GM12878 (cell line): ENCODE measurements around the gene ULBP1. TPM values are rescaled to one million over a fixed set of nuclear protein-coding genes. Genes with fewer than 3 reads are reported as not detected.

Experiments used
- ATAC-seq: fragments of 200-7000 bp; cut with Tn5 transposase; 3 replicates; pipeline ENCODE4 v1.9.1; 2020; ENCODE audit warnings: mild to moderate bottlenecking, moderate library complexity
- BruUV-seq: library from RNA; stranded (reverse); fragments of 400-500 nt; replicated peaks from 2 replicates; lab custom pipeline; 2021; lab: Mats Ljungman, UMichigan
- CTCF ChIA-PET: fragments of 300-600 bp; sonication (Branson Sonifier 250); formaldehyde crosslinking; extraction: SDS; loops from one replicate; lab custom pipeline; 2021; ENCODE audit warnings: inconsistent platforms; lab: Yijun Ruan, JAX
- POLR2A ChIA-PET: fragments of 350-600 bp; formaldehyde crosslinking; extraction: SDS; loops from one replicate; lab custom pipeline; 2021; ENCODE audit warnings: inconsistent platforms; lab: Charles Lee
- RAD21 ChIA-PET: fragments of 300-600 bp; sonication (Branson Sonifier 250); formaldehyde crosslinking; loops from one replicate; lab custom pipeline; 2023; ENCODE audit warnings: antibody characterized with exemption; ENCODE audit not compliant: unreplicated experiment; lab: Charles Lee
- SMC1A ChIA-PET: fragments of 300-600 bp; sonication (Branson Sonifier 250); formaldehyde crosslinking; loops from one replicate; lab custom pipeline; 2023; ENCODE audit not compliant: unreplicated experiment, uncharacterized antibody; lab: Charles Lee
- DNase-seq: peaks from one replicate; pipeline ENCODE4 v3.0.0-alpha.2; 2011; ENCODE audit warnings: low read depth, low spot score
- FAIRE-seq: peaks from 3 replicates; lab custom pipeline; 2011; peaks lifted over from hg19 to GRCh38; lab: Jason Lieb, UNC
- H2AFZ ChIP-seq: 2 replicates; pipeline ENCODE4 v1.6.0; 2011; ENCODE audit warnings: low read depth, low read length, control low read depth; ENCODE audit not compliant: control insufficient read depth
- H3K27ac ChIP-seq: 2 replicates; pipeline ENCODE4 v1.5.1; 2011; ENCODE audit warnings: control low read depth; ENCODE audit not compliant: control insufficient read depth, insufficient read depth
- H3K27me3 ChIP-seq, 2 experiments: replicated peaks in 1 of 2; 2 replicates each; pipeline versions ENCODE4 v1.6.0 to v1.6.1; 2011; ENCODE audit warnings: low read length in 1 of 2; ENCODE audit not compliant: control insufficient read depth in 2 of 2, insufficient read depth in 2 of 2
- H3K36me3 ChIP-seq, 2 experiments: 2 replicates each; pipeline ENCODE4 v1.5.1; 2011; ENCODE audit warnings: low read length in 1 of 2; ENCODE audit not compliant: control insufficient read depth in 2 of 2, insufficient read depth in 2 of 2
- H3K4me1 ChIP-seq: 2 replicates; pipeline ENCODE4 v1.6.1; 2011; ENCODE audit warnings: mild to moderate bottlenecking, low read length, moderate library complexity, mixed read lengths; ENCODE audit not compliant: control insufficient read depth, insufficient read depth
- H3K4me2 ChIP-seq: 2 replicates; pipeline ENCODE4 v1.6.0; 2011; ENCODE audit warnings: control low read depth; ENCODE audit not compliant: control insufficient read depth, insufficient read depth
- H3K4me3 ChIP-seq: fragments of 200-600 bp; sonication (generic); 2 replicates; pipeline ENCODE4 v1.5.1; 2016
- H3K79me2 ChIP-seq: 2 replicates; pipeline ENCODE4 v1.6.0; 2011; ENCODE audit warnings: low read length; ENCODE audit not compliant: control insufficient read depth, insufficient read depth
- H3K9ac ChIP-seq: 2 replicates; pipeline ENCODE4 v1.8.0; 2011; ENCODE audit warnings: low read length, control low read depth, mixed read lengths; ENCODE audit not compliant: control insufficient read depth, insufficient read depth
- H3K9me3 ChIP-seq: replicated peaks from 3 replicates; pipeline ENCODE4 v1.5.1; 2011; ENCODE audit warnings: mild to moderate bottlenecking, low read length; ENCODE audit not compliant: control insufficient read depth, insufficient read depth
- H4K20me1 ChIP-seq: 2 replicates; pipeline ENCODE4 v1.6.0; 2011; ENCODE audit not compliant: control insufficient read depth, insufficient read depth
- GATAD2B ChIP-seq: fragments of 450-650 bp; conservative IDR thresholded peaks from 2 replicates; pipeline ENCODE4 v1.6.1; 2017; ENCODE audit warnings: low read depth, mild to moderate bottlenecking, moderate library complexity
- HDGF ChIP-seq: fragments of 450-650 bp; IDR thresholded peaks from 2 replicates; pipeline ENCODE4 v1.6.1; 2016; ENCODE audit warnings: antibody characterized with exemption
- JUND ChIP-seq: IDR thresholded peaks from 2 replicates; pipeline ENCODE4 v1.6.1; 2012; ENCODE audit warnings: low read depth, mild to moderate bottlenecking, low read length, improper control_type of control experiment, moderate library complexity
- KLF5 ChIP-seq: fragments of 450-650 bp; IDR thresholded peaks from 2 replicates; pipeline ENCODE4 v1.6.1; 2014; ENCODE audit warnings: mild to moderate bottlenecking; ENCODE audit not compliant: partially characterized antibody
- LARP7 ChIP-seq: fragments of 450-650 bp; IDR thresholded peaks from 2 replicates; pipeline ENCODE4 v1.6.1; 2017; ENCODE audit warnings: mild to moderate bottlenecking
- MYC ChIP-seq: IDR thresholded peaks from 2 replicates; pipeline ENCODE4 v1.6.1; 2011; ENCODE audit warnings: mild to moderate bottlenecking, low read length, moderate library complexity, inconsistent platforms; ENCODE audit not compliant: insufficient read depth, insufficient replicate concordance, insufficient read length, severe bottlenecking
- PML ChIP-seq: IDR thresholded peaks from 2 replicates; pipeline ENCODE4 v1.6.1; 2012; ENCODE audit warnings: low read length, inconsistent platforms
- SIX5 ChIP-seq: IDR thresholded peaks from 2 replicates; pipeline ENCODE4 v1.6.1; 2011; ENCODE audit warnings: mild to moderate bottlenecking, low read depth, low read length, moderate library complexity; ENCODE audit not compliant: severe bottlenecking
- SPI1 ChIP-seq: IDR thresholded peaks from 2 replicates; pipeline ENCODE4 v1.6.1; 2011; ENCODE audit warnings: low read depth, mild to moderate bottlenecking, low read length, moderate library complexity, borderline replicate concordance; ENCODE audit not compliant: insufficient read depth
- TARDBP ChIP-seq: IDR thresholded peaks from 2 replicates; pipeline ENCODE4 v1.6.1; 2016; ENCODE audit warnings: borderline replicate concordance
- WRNIP1 ChIP-seq: IDR thresholded peaks from 2 replicates; pipeline ENCODE4 v1.6.1; 2011; ENCODE audit warnings: low read depth, low read length, improper control_type of control experiment, borderline replicate concordance
- YBX1 ChIP-seq: fragments of 450-650 bp; IDR thresholded peaks from 2 replicates; pipeline ENCODE4 v1.6.1; 2016; ENCODE audit warnings: antibody characterized with exemption
- ZNF217 ChIP-seq: fragments of 450-650 bp; IDR thresholded peaks from 2 replicates; pipeline ENCODE4 v1.6.1; 2017; ENCODE audit warnings: antibody characterized with exemption, mild to moderate bottlenecking
- ZNF384 ChIP-seq: IDR thresholded peaks from 2 replicates; pipeline ENCODE4 v1.6.1; 2012; ENCODE audit warnings: low read depth, mild to moderate bottlenecking, low read length, improper control_type of control experiment, borderline replicate concordance
- WGBS: methylation state at CpG from one replicate; pipeline ENCODE4 v1.1.6; 2016; ENCODE audit warnings: low lambda C conversion rate; ENCODE audit not compliant: insufficient replicate concordance, insufficient coverage; ENCODE audit errors: missing lambda C conversion rate; 5-methylcytosine and 5-hydroxymethylcytosine counted together
- in situ Hi-C: fragments of 300-500 bp; cut with MboI; formaldehyde crosslinking; loops from 9 replicates; pipeline ENCODE4 v1.14.3; 2018; ENCODE audit warnings: mixed read lengths
- intact Hi-C: fragments of 100-400 bp; cut with micrococcal nuclease; formaldehyde crosslinking; loops from one replicate; pipeline ENCODE4 v1.14.2; 2022; ENCODE audit not compliant: unreplicated experiment
- polyA plus RNA-seq, 11 experiments: library from polyadenylated mRNA; depleted of rRNA in 4 of 11; unstranded in 6 of 11; stranded (reverse) in 5 of 11; fragments of >200 nt; fragmentation: Nextera tagmentation in 4 of 11; fragmentation: Illumina TruSeq in 1 of 11; extraction: Ambion mirVana in 4 of 11; extraction: Trizol in 1 of 11; gene quantifications; 1 replicate in 1 of 11; 2 replicates in 10 of 11; pipeline versions ENCODE4 v1.2.1 to v1.2.3, GENCODE V29; 2011 to 2016; ENCODE audit warnings: inconsistent platforms in 2 of 11, missing spikeins in 2 of 11, low read depth in 1 of 11
- total RNA-seq, 4 experiments: library from RNA; depleted of rRNA in 3 of 4; stranded (reverse); fragments of >200 nt in 3 of 4; fragmentation: Illumina TruSeq in 1 of 4; extraction: Trizol in 1 of 4; gene quantifications; 2 replicates each; pipeline versions ENCODE4 v1.2.1 to v1.2.3, GENCODE V29; 2013 to 2021
- TF ChIP-seq, protein P1 (sequence below): fragments of 450-650 bp; IDR thresholded peaks from 2 replicates; pipeline ENCODE4 v1.6.1; 2017; ENCODE audit warnings: borderline replicate concordance
- TF ChIP-seq, protein P2 (sequence below): fragments of 450-650 bp; conservative IDR thresholded peaks from 2 replicates; pipeline ENCODE4 v1.6.1; 2017; ENCODE audit warnings: mild to moderate bottlenecking, moderate library complexity
- TF ChIP-seq, protein P3 (sequence below), 3 experiments: IDR thresholded peaks in 2 of 3; conservative IDR thresholded peaks in 1 of 3; 2 replicates each; pipeline ENCODE4 v1.5.1; 2011; ENCODE audit warnings: low read depth in 3 of 3, low read length in 3 of 3, mild to moderate bottlenecking in 3 of 3, control low read depth in 2 of 3, moderate library complexity in 2 of 3, inconsistent platforms in 1 of 3, mixed read lengths in 1 of 3; ENCODE audit not compliant: control insufficient read depth in 2 of 3, insufficient read depth in 1 of 3; ENCODE audit errors: extremely low read depth in 1 of 3

The ULBP1 gene
- total and polyA plus RNA-seq, 10 of the 15 experiments (the other 5 are each of a cell fraction or from before 2014, with no cell fraction given), result 0.02 to 0.12 (median 0.04) TPM; not detected in 7

DNA sequence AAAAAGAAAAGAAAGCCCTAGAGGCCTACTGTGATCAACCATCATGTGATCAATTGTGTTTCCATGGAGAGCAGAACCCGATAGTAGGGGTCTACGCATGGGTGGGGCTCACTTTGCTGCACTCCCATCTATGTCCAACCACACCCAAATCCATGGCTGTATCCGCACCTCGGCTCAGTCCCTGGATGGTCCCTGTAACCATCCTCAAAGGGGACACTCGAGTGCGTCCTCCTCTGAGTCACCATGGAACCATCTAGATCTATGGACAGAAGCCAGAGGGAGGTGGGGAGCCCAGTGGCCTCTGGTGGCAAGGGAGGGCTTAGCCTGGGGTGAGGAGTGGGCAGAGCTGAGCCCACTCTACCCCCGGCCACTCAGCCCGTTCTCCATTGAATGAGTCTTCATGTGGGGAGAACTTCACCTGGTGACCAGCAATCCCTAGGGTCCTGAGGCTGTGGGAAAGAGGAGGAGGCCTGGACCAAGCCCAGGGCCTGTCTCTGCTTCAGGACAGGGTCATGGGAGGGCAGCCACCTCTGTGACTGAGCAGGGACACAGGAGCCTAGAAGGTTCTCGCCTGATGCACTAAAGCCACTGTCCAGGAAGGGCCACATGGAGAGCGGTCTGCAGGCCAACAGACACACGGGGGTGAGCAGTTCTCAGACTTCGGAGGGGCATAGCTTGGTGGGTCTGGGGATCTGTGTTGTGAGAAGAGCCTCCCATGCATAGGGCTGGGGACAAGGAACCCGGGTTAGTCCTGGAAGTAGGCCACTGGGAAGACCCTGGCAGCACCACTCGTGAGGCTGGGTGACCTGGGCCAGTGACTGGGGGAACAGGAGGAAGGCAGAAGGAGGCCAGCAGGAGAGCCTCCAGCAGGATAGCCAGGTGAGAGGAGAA lies 42.3 kb downstream of the ULBP1 start:
- no TSS peak for BruUV-seq
- H3K36me3 ChIP-seq, result no peaks in the 10 kb centered on the region
- ChIA-PET SMC1A (interaction anchor here (1.1 to 1.8 kb wide), 2 partner anchors 9 to 11 kb away, joined by 3 to 4 read pairs; no protein-coding TSS in a partner anchor), RAD21 (interaction anchor here (0.5 to 1.2 kb wide), 2 partner anchors 15 to 355 kb away, joined by 3 read pairs; no protein-coding TSS in a partner anchor), CTCF (interaction anchor here (1.0 to 2.0 kb wide), 7 partner anchors 11 to 70 kb away, joined by 3 to 10 read pairs (median 5); no protein-coding TSS in a partner anchor), POLR2A (interaction anchor here (0.9 kb wide), 2 partner anchors 12 to 49 kb away, joined by 3 to 5 read pairs; no protein-coding TSS in a partner anchor)
- no peaks in the 10 kb centered on the region for H3K79me2 ChIP-seq
- no peak overlapping the region for H3K4me2 ChIP-seq
- WGBS, result 65% methylated on average over 14 of the region's 14 CpGs
- no peak overlapping the region for H3K9ac ChIP-seq
- FAIRE-seq (no peak), DNase-seq (no peak), ATAC-seq (no peak)
- H3K27me3 ChIP-seq, result no peaks in the 10 kb centered on the region; a peak in 2 of 4 replicates
- peaks cover 8% of the 10 kb centered on the region; the same call in 2 of the 3 replicates for H3K9me3 ChIP-seq
- no peaks in the 10 kb centered on the region; the same call in 1 of the 2 replicates for H4K20me1 ChIP-seq
- H2AFZ ChIP-seq, result no peak overlapping the region
- TF ChIP-seq KLF5 (no peak), MYC (no peak), ZNF384 (no peak), SPI1 (no peak), HDGF (no peak), GATAD2B (no peak), PML (no peak), SIX5 (no peak), JUND (no peak), TARDBP (no peak), WRNIP1 (no peak), LARP7 (no peak), ZNF217 (no peak), YBX1 (no peak)
- TF ChIP-seq, protein P1, sequence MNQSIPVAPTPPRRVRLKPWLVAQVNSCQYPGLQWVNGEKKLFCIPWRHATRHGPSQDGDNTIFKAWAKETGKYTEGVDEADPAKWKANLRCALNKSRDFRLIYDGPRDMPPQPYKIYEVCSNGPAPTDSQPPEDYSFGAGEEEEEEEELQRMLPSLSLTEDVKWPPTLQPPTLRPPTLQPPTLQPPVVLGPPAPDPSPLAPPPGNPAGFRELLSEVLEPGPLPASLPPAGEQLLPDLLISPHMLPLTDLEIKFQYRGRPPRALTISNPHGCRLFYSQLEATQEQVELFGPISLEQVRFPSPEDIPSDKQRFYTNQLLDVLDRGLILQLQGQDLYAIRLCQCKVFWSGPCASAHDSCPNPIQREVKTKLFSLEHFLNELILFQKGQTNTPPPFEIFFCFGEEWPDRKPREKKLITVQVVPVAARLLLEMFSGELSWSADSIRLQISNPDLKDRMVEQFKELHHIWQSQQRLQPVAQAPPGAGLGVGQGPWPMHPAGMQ, result no peak
- TF ChIP-seq, protein P2, sequence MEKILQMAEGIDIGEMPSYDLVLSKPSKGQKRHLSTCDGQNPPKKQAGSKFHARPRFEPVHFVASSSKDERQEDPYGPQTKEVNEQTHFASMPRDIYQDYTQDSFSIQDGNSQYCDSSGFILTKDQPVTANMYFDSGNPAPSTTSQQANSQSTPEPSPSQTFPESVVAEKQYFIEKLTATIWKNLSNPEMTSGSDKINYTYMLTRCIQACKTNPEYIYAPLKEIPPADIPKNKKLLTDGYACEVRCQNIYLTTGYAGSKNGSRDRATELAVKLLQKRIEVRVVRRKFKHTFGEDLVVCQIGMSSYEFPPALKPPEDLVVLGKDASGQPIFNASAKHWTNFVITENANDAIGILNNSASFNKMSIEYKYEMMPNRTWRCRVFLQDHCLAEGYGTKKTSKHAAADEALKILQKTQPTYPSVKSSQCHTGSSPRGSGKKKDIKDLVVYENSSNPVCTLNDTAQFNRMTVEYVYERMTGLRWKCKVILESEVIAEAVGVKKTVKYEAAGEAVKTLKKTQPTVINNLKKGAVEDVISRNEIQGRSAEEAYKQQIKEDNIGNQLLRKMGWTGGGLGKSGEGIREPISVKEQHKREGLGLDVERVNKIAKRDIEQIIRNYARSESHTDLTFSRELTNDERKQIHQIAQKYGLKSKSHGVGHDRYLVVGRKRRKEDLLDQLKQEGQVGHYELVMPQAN, result no peak
- TF ChIP-seq, protein P3, sequence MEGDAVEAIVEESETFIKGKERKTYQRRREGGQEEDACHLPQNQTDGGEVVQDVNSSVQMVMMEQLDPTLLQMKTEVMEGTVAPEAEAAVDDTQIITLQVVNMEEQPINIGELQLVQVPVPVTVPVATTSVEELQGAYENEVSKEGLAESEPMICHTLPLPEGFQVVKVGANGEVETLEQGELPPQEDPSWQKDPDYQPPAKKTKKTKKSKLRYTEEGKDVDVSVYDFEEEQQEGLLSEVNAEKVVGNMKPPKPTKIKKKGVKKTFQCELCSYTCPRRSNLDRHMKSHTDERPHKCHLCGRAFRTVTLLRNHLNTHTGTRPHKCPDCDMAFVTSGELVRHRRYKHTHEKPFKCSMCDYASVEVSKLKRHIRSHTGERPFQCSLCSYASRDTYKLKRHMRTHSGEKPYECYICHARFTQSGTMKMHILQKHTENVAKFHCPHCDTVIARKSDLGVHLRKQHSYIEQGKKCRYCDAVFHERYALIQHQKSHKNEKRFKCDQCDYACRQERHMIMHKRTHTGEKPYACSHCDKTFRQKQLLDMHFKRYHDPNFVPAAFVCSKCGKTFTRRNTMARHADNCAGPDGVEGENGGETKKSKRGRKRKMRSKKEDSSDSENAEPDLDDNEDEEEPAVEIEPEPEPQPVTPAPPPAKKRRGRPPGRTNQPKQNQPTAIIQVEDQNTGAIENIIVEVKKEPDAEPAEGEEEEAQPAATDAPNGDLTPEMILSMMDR (IDR thresholded peaks at IDR 0.05 in 2 of 3, conservative IDR thresholded peaks at IDR 0.05 in 1 of 3; ENCODE audit: control insufficient read depth in 2 of 3, extremely low read depth in 1 of 3, insufficient read depth in 1 of 3, low read depth in 3 of 3, low read length in 3 of 3), result no peak
- H3K4me1 ChIP-seq, result peaks cover 25% of the 10 kb centered on the region
- in situ Hi-C loops, result loop anchor here (5.0 kb wide), 1 partner anchor 69 kb away; no protein-coding TSS in a partner anchor
- no peak overlapping the region for H3K27ac ChIP-seq
- intact Hi-C loops, result no loop called here
- peak overlapping the region; percentile 73 for H3K4me3 ChIP-seq
